ENCODE measurements around the gene TUBB4A.

GRCh38 chr19:6498294-6499036 lies 3.6 kb downstream of the TUBB4A start:
- no peak for TF ChIP-seq EZH2 (IDR thresholded peaks at IDR 0.05; ENCODE audit: insufficient read depth, poor library complexity, severe bottlenecking)
- no peak for TF ChIP-seq EZH2phosphoT487 (IDR thresholded peaks at IDR 0.05; ENCODE audit: insufficient read depth, low read depth)

All from GM23248 (cell line).